HG03460 (cell line): ENCODE results near the gene REXO4.

Source experiments
- ATAC-seq: cut with Tn5 transposase; IDR thresholded peaks from one replicate; pipeline ENCODE4 v1.9.1; 2021; ENCODE audit not compliant: unreplicated experiment

Gene REXO4

DNA sequence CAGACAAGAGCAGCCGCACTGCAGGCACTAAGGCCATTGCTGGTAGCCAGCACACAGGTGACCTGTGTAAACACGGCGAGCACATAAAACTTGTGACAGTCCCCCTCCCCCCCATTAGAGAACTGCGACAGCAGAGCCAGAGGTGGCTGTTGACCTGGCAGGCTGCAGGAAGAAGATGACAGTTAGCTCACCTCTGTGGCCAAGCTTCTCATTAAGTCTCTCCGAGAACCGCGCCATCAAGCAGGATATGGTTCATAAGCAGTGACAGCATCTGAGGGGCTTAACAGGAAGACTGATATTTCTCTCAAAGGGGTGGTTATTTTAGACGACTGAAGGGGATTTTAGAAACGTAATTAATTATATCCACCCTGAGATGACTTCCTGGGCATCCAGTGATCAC, 47.1 kb downstream of the REXO4 start:
- ATAC-seq: no peak

DNA sequence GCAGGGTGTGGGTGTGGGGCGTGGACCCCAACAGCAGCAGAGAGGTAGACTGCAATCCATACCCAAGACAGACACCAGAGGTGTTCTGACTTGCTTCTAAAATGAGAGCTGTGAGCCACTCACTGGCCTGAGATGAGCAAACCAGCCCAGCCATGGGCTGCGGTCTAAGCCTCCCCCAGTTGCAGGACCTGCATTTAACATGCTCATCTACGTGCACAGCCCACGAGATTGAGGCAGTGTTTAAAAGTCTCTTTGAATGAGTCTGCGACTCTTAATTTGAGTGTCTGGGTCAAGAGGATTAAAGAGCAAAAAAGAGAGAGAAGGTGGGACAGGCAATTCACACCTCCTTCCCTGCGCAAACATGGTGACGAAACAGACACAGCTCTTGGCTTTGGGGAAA, 47.9 kb downstream of the REXO4 start:
- no peak for ATAC-seq

DNA sequence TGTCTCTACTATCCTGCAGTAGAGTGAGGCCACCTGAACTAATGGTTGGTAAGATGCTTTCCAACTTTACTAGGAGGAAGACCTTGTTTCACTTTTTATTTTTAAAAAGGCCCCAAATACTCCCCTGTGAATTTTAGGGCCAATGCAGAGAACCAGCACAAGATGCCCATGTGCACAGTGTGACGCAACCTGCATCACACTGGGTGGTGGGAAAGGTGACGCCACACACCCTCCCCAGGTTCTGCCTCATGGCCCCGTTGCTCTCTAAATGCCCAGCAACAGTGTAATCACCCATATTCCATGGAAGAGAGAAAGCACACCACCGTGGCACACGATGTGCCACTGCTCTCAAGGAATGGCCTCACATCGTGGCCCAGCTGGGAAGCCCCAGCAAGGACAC, 48.4 kb downstream of the REXO4 start:
- no peak for ATAC-seq

DNA sequence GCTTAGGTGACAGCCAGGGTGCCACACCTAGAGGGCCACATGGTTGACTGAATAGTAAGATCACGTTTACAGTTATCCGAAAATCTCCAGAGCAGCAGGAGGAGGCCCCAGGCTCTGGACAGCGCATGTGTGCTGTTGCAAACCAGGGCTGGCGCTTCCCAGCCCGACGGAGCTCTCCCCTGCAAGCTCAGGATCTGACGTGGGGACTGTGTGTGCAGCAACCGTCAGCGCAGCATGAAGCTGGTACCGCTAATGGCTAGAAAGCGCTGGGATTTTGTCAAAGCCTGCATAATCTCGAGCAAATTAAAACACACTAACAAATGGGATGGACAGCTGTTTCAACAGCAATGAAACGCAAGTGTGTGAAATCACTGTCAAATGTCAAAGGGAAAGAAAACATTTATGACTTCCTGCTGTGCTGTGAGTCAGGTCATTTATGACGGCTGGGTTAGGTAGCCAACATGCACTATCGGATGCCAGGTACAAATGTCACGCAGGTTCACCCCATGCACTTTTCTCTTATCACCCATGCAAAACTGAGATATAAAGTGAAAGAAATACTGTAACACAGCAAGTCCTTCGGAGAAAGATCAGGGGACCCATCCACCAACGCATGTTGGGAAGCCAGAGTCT, 49.4 kb downstream of the REXO4 start:
- no peak for ATAC-seq

DNA sequence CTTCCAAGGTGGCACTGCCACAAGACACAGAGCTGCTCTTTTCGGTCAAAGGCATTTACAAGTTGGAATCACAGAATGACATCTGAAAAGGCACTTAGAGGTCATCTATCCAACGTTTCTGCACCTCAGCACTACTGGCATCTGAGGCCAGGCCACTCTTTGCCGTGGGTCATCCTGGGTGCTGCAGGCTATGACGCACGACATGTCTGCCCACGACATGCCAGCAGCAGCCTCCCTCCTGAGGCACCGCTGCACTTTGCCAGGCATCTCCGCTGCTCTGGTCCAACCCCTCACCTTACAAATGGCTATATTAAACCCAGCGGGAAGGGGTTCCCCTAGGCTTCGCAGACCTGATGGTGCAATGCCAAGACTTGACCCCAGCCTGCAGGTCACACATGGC, 50.0 kb downstream of the REXO4 start:
- no peak for ATAC-seq

DNA sequence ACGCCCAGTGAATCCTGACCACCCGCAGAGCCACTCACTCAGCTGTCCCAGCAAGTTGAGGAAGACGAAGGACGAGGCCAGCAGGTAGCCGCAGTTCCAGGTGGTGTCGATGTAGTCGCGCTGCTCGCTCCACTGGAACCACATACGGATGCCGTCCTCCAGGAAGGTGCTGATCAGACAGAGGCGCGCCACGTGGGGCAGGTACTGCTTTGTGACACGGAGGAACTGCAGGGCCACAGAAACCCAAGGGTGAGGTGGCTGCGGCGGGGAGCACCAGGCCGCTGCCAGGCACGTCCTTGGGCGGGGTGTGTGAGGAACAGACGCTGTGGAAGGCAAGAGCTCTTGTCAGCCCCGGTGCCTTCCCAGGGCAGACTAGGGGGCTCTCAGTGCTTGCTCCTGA, 50.6 kb downstream of the REXO4 start:
- ATAC-seq: no peak

DNA sequence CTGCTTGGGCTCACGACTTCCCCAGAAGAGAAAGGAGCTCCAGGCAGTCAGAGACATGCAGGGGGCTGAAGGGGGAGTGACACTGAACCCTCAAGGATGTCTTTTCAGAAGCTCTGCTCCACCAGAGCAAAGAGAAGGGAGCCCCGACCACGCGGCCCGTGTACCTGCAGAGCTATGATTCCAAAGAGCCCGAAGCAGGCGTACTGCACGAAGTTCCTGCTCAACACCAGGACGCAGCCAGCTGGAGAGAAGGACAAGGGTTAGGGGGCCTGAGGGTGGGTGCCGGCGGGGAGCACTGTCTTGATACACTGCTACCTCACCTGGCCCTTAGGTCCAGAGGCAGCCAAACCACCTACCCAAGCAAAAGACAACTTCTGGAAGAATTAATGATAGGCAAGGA, 51.4 kb downstream of the REXO4 start:
- ATAC-seq: no peak

DNA sequence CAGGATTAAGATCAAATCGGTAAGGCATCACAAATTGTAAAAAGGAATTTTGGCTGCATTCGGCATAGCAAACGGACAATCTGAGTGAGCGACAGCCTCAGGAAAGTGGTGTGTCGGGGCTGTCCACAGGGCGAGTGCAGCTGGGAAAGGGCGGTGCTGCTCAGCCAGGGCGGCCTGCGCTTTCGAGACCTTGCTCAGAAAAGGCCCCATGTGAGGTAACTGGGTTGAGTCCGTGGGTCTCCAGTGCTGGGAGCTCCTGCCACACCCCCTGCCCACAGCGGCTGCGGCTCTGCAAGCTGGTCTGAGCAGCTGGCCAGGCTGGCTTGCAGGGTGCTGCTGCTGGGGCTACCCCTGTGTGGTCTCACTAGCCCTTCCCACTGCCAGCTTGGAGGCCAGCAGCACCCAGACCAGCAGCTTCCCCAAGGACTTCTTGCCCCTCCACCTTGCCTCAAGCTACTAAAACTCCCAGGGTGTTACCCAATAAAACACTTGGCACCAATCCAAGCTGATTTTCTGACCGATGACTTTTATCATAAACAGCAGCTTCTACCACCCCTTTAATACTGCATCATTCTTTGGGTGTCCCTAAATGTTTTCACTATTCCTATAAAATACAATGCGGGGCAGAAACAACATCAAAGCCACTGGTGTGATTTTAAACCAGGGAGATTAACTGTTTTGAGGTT, 55.3 kb downstream of the REXO4 start:
- ATAC-seq: no peak

DNA sequence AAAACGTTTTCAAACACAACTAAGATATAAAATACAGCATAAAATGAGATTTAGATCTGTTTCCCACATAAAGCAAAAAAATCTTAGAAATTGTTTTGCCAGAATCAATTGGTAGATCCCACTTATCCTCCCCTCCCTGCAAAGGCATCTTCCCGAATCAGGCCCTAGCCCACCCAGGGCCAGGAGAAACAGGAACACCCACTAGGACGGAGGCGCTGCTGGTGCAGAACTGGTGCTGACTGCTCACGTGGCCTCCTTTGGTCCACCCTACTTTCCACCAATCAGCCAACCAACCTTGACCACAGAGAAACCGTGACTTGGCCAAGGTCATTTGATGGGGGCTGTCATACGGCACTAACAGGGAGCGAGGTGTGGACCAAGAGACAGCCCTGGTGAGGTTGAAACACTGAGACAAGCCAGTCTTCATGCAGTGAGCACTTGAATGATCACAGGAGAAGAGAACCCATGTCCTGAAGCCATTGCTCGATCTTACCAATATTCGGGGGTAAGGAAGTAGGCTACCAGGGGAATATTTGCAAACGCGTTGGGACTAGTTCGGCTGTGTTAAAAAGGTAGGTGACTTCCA, 56.2 kb downstream of the REXO4 start:
- ATAC-seq: no peak

DNA sequence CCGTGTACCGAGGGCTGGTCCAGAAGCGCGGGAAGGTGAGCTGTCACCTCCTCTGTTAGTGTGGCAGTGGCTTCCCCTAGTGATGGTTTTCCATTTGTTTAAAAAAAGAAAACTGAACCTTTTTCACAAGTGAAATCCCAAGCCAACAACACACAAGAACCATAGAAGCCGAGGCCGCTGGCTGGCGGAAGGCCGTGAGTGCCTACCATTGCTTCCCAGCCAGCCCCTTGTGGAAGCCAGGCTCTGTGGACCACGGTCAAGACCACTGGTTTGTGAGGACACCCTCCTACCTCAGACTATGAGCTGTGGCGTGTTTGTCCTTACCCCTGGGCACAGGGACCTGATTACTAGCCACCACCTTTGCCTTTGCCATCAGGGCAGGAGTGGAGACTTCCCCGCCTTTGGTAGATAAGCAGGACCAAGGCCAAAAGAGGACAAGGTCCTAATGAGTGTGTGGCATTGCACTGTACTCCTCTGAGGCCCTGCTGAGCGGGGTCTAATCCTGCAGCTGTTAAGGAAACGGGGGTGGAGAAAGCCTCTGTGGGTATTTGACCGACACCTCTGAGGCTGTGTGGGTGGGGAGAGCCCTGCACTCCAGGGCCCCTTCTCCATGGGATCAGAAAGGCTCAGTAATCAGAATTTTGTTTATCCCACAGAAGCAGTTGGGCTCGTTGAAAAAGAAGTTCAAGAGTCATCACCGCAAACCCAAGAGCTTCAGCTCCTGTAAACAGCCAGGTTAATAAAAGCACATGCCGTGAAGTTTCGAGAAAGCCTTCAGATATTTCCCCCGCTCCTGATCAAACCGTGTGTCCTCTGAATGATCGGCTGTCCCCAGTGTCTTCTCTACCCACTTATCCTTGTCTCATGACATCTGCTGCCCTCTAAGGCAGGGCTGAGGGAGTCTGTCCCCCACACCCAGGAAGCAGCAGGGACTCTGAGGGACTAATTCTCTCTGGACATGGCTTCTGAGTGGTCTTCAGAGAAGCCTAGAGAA, 57.1 kb downstream of the REXO4 start:
- no peak for ATAC-seq

DNA sequence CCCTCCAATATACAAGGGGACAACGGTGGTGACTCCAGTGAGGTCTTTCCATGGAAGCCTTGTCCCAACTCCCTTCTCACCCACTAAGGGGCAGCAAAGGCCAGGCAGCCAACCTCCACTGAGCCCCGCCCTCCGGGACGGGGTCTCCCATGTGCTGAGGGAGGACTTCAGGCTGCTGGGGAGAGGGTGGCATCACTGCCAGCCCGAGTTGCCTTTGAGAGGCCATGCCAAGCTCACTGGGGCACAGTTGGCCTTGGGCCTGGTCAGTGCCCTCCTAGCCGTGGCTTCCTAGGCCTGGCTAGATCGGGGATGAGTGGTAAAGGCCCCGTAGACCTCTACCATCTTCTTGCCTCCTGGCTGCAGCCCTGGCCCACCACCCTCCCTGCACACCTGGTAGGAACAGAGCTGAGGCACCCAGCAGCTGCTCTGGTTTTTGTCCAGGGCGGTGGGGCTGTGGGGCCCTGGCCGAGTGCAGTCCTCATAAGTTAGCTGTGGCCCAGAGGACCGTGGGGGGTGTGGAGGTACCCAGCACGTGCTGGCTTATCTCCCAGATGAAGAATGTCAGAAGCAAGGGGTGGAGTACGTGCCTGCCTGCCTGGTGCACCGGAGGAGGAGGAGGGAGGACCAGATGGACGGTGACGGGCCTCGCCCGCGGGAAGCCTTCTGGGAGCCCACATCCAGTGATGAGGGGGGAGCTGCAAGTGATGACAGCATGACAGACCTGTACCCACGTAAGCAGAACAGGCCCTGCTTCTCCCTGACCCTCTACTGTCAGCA, 58.2 kb downstream of the REXO4 start:
- ATAC-seq: no peak

DNA sequence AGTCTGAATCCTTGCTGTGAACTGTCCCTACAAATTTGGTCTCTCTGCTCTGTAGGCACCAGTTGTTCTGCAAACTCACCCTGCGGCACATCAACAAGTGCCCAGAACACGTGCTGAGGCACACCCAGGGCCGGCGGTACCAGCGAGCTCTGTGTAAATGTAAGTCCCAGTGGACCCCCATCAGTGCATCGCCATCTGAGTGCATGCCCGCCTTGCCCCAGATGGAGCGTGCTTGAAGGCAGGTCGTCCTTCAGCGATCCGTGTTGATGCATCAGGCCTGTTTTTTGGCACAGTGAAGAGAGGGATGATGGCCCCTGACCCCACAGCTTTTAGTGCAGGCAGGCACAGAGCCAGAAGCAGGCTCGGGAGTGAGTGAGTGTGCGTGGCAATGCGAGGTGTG, 60.2 kb downstream of the REXO4 start:
- ATAC-seq: no peak

DNA sequence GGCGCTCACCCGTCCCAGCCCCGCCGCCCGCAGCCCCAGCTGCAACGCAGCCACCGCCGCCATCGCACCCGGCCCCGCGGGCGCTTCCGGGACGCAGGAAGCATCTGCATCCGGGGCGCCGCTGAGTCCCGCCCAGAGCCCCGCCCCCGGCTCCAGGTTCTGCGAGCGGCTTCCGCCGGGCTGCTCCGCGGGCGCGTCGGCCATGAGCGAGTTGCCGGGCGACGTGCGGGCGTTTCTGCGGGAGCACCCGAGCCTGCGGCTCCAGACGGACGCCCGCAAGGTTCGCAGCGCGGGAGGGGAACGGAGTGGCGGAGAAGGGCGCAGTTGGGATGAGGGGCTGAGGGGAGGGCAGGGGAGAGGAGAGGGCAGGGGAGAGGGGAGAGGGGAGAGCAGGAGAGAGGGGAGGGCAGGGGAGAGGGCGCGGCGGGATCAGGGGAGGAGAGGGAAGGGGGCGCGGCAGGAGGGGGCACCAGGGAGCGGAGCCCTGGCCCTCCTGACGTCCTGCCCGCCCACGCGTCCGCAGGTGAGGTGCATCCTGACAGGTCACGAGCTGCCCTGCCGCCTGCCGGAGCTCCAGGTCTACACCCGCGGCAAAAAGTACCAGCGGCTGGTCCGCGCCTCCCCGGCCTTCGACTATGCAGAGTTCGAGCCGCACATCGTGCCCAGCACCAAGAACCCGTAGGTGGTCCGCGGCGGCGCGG, 61.3 kb downstream of the REXO4 start, which contains the start of the genes SURF1 and SURF2:
Gene SURF1 (minus strand): TSS at position 97 of the 701 bp plus-strand sequence. CDS start 34 bp downstream, at position 63.
Gene SURF2 (plus strand): TSS at position 160 of the 701 bp plus-strand sequence. CDS start 43 bp downstream, at position 203.
- peak; percentile 60 for ATAC-seq
